PC-9 (cell line): ENCODE measurements around the gene ABCG5.

Experiments used
- EZH2 ChIP-seq: fragments of 200-600 bp; sonication (generic); IDR thresholded peaks from 2 replicates; pipeline ENCODE4 v1.8.0; 2017; ENCODE audit warnings: antibody characterized with exemption, low read depth
- TF ChIP-seq, protein P1 (sequence below): fragments of 200-600 bp; sonication (generic); conservative IDR thresholded peaks from 2 replicates; pipeline ENCODE4 v1.6.1; 2017; ENCODE audit warnings: mixed run types, antibody characterized with exemption, mild to moderate bottlenecking, moderate library complexity

DNA sequence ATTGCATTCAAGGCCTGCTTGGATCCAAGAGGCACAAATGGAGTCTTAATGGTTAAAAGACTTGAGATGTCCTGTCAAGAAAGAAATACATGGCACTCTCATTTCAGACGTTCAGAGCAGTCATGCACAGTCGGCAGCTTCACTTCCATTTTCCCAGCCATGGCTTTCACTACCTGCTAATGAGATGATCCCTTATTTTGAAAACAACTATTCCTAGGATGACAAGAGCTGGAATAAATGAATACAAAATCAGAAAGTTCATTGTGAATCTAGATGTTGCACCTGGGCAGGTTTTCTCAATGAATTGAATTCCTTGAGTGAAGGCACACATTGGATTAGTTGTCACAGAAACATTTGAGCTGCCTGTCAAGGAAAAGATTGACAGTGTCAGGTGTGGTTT lies 25.7 kb downstream of the ABCG5 start:
- no peak for TF ChIP-seq EZH2
- TF ChIP-seq, protein P1, sequence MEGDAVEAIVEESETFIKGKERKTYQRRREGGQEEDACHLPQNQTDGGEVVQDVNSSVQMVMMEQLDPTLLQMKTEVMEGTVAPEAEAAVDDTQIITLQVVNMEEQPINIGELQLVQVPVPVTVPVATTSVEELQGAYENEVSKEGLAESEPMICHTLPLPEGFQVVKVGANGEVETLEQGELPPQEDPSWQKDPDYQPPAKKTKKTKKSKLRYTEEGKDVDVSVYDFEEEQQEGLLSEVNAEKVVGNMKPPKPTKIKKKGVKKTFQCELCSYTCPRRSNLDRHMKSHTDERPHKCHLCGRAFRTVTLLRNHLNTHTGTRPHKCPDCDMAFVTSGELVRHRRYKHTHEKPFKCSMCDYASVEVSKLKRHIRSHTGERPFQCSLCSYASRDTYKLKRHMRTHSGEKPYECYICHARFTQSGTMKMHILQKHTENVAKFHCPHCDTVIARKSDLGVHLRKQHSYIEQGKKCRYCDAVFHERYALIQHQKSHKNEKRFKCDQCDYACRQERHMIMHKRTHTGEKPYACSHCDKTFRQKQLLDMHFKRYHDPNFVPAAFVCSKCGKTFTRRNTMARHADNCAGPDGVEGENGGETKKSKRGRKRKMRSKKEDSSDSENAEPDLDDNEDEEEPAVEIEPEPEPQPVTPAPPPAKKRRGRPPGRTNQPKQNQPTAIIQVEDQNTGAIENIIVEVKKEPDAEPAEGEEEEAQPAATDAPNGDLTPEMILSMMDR, result no peak
